AG09319 (cell line): ENCODE data around the gene SPRY4.

Source experiments
- DNase-seq: peaks from one replicate; pipeline ENCODE4 v3.0.0-alpha.2; 2010; ENCODE audit warnings: low read depth; ENCODE audit errors: extremely low read depth
- TF ChIP-seq, protein P1 (sequence below): IDR thresholded peaks from 2 replicates; pipeline ENCODE4 v1.5.1; 2011; ENCODE audit warnings: low read depth, mild to moderate bottlenecking, inconsistent platforms, low read length, moderate library complexity

The SPRY4 gene

DNA sequence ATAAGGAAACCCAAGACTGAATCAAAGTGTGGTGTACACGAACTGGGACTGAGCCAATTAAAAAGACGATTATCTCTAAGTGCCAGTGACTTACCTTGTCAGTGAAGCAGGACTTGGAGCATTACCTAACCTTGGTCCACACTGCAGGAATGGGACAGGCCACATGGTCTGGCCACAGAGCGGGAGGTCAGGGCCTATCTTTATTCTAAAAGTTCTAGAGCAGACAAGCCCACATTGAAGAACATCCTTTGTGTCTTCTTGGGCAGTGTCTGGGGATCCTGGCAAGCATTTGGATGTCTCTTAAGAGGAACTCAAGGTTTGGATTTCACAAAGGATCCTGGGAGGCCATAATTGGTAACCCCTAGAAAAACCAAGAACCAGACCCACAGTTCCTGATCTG is 16.5 kb downstream of the SPRY4 start:
- DNase-seq = no peak
- TF ChIP-seq, protein P1, sequence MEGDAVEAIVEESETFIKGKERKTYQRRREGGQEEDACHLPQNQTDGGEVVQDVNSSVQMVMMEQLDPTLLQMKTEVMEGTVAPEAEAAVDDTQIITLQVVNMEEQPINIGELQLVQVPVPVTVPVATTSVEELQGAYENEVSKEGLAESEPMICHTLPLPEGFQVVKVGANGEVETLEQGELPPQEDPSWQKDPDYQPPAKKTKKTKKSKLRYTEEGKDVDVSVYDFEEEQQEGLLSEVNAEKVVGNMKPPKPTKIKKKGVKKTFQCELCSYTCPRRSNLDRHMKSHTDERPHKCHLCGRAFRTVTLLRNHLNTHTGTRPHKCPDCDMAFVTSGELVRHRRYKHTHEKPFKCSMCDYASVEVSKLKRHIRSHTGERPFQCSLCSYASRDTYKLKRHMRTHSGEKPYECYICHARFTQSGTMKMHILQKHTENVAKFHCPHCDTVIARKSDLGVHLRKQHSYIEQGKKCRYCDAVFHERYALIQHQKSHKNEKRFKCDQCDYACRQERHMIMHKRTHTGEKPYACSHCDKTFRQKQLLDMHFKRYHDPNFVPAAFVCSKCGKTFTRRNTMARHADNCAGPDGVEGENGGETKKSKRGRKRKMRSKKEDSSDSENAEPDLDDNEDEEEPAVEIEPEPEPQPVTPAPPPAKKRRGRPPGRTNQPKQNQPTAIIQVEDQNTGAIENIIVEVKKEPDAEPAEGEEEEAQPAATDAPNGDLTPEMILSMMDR = no peak

DNA sequence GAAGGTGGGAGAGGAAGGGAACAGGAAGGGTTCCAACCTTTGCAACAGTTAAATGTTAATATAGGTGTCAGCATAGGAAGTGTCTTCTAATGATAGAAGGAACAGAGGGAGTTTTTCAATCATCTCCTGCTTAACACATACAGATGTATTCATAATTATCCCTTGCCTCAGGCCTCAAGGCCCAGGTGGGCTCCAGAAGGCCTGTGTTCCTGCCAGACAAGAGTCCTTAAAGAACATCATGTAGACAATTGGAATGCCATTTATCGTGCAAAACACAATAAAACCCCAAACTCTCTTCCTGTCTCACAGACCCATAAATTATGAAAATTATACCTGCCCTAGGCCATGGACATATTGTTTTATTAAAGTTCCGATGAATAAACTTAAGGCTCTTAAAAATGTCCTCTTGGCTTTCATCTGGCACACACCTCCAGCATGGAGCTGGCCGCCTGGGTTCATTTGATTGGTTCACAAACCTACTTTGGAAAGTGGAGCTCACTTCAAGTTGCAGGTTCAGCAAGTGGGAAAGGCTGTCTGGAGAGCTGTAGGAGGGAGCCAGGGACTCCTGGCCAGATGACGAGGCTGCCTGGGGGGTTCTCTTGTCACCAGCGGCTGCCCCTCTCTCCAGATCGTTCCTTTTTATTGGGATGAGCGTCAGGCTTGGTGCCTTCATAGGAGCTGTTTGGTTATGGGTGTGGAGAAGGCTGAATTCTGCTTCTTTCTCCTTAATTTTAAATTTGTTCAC is 17.5 kb downstream of the SPRY4 start:
- DNase-seq = no peak
- TF ChIP-seq, protein P1 = no peak

DNA sequence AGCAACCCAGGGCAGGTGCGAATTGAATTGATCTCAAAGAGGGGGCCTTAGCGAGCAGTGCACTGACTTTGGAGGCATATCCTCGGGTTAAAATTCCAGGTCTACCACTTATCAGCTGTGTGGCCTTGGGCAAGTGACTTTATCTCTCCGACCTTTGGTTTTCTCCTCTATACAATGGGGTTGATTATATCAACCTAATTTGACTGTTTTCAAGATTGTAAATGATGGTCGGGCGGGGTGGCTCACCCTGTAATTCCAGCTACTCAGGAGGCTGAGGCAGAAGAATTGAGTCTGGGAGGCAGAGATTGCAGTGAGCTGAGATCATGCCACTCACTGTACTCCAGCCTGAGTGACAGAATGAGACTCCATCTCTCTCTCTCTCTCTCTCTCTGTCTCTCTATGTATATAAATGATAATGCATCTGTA is 18.7 kb downstream of the SPRY4 start:
- TF ChIP-seq, protein P1 = no peak
- no peak for DNase-seq

DNA sequence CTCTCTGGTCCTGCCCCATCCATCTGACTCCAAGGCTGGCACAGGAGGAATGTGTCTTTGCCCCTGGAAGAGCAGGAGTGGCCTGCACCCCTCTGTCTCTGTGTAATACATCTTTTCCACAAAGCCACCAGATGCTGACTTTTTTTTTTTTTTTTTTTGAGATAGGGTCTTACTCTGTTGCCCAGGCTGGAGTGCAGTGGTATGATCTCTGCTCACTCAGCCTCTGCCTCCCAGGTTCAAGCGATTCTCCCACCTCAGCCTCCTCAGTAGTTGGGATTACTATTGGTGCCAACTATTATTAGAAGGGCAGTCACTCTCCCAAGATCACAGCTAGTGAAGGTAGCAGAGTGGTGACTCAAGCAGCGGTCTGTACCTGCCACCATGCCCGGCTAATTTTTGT is 19.6 kb downstream of the SPRY4 start:
- TF ChIP-seq, protein P1 = no peak
- DNase-seq = no peak

DNA sequence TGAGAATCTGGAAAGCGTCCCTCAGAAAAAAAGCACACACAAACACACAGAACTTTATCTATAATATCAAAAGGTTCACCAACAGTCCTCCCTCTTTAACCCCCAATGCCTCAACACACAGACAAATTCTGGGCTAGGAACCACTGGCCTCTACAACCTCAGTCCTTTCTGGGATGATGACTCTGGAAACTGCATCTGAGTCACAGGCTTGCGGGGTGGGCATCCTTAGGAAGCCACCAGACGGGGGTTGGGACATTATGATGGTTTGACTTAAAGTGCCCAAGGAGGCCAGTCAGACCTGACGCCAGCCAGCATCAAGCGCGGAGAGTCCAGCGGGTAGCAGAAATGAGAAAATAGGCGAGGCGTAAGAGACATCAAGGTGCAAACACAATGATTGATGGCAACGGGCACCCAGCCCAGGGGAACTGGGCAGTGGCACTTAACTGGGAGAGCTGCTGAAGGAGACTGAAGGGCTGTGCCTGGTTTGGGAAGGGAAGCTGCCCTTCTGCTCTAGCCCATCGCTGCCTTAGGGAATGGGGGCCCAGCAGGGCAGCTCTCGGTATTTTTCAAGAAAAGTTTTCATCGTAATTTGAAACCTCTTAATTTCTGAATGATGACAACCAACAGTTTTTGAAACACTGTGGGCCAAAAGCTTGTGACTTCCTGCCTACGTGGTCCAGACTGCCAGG is 20.7 kb downstream of the SPRY4 start:
- DNase-seq = no peak
- TF ChIP-seq, protein P1 = no peak

DNA sequence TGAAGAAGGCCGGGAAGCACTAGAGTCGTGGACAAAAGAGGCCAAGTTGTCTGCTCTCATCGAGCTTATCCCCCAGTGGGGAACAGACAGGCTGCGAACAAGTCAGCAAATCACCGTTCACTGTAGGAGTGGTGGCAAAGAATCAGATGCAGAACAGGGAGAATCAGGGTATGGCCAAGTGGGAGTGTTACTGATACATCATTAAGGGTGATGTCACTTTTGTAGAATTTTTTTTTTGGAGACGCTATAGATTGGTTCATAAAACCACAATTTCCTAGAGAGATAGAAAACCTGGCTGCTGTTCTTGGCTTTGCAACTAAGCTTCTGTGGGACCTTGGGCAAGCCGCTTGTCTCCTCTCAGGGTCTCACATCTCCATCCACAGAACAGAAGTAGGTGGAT is 21.3 kb downstream of the SPRY4 start:
- TF ChIP-seq, protein P1 = no peak
- DNase-seq = no peak

DNA sequence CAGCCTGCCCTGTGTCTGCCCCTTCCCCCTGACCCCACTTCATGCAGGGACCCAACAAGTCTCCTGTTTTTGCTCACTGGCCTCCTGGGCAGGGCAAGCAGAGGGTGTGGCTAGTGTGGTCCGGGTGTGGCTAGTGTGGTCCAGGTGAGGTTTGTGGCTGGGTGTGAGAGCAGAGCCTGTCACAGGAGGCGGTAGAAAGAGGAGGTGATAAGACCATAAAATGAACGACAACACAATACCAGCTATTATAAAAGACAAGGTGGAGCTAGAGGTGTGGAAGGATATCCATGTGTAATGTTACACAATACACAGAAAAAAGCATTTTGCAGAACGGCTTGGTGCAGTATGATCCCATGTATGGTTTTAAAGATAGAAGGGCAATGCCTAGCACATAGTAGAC is 23.3 kb downstream of the SPRY4 start:
- no peak for DNase-seq
- TF ChIP-seq, protein P1 = no peak
